Measurements from ENCODE around the gene GPSM1.

Gene GPSM1

GRCh38 chr9:136286359-136286986 is 40.9 kb upstream of the GPSM1 start:
- Mint-ChIP-seq H3K36me3 (no peaks in the 10 kb centered on the region), H3K4me3 (no peak overlapping the region), H3K4me1 (peaks cover 16 to 24% of the 10 kb centered on the region in 2 donors), H3K9me3 (no peaks in the 10 kb centered on the region), H3K27me3 (peaks cover 11 to 12% of the 10 kb centered on the region in 2 donors), H3K27ac (no peak overlapping the region)
- DNase-seq (no peak), ATAC-seq (replicated peaks) (no peak)

GRCh38 chr9:136286987-136287379 is 40.4 kb upstream of the GPSM1 start:
- H3K4me1 Mint-ChIP-seq, result peaks cover 16 to 21% of the 10 kb centered on the region in 2 donors
- H3K36me3 Mint-ChIP-seq, result no peaks in the 10 kb centered on the region
- H3K27ac Mint-ChIP-seq, result no peak overlapping the region
- H3K27me3 Mint-ChIP-seq, result peaks cover 11 to 12% of the 10 kb centered on the region in 2 donors
- H3K4me3 Mint-ChIP-seq, result no peak overlapping the region
- H3K9me3 Mint-ChIP-seq, result no peaks in the 10 kb centered on the region
- no peak for ATAC-seq (replicated peaks)
- no peak for DNase-seq

- no peak overlapping the region for H3K27ac Mint-ChIP-seq
- no peaks in the 10 kb centered on the region for H3K36me3 Mint-ChIP-seq
Measured at GRCh38 chr9:136287960-136288753, 39.2 kb upstream of the GPSM1 start.

GRCh38 chr9:136289651-136290507 is 37.5 kb upstream of the GPSM1 start:
- DNase-seq, result no peak
- H3K27ac Mint-ChIP-seq, result no peak overlapping the region
- no peaks in the 10 kb centered on the region for H3K4me1 Mint-ChIP-seq
- no peak overlapping the region for H3K4me3 Mint-ChIP-seq
- H3K36me3 Mint-ChIP-seq, result no peaks in the 10 kb centered on the region
- H3K9me3 Mint-ChIP-seq, result no peaks in the 10 kb centered on the region
- no peak for ATAC-seq (replicated peaks)
- H3K27me3 Mint-ChIP-seq, result peaks cover 5 to 8% of the 10 kb centered on the region in 2 donors

More at GRCh38 chr9:136287960-136288753, 39.2 kb upstream of the GPSM1 start:
- Mint-ChIP-seq H3K27me3 (peaks cover 11 to 12% of the 10 kb centered on the region in 2 donors), H3K4me1 (peaks cover 7 to 9% of the 10 kb centered on the region in 2 donors), H3K4me3 (no peak overlapping the region), H3K9me3 (no peaks in the 10 kb centered on the region)
- ATAC-seq (replicated peaks) (no peak), DNase-seq (no peak)

- Mint-ChIP-seq H3K27ac (no peak overlapping the region), H3K9me3 (no peaks in the 10 kb centered on the region), H3K4me1 (no peaks in the 10 kb centered on the region), H3K36me3 (no peaks in the 10 kb centered on the region), H3K27me3 (peaks cover 5 to 8% of the 10 kb centered on the region in 2 donors), H3K4me3 (no peak overlapping the region)
- ATAC-seq (replicated peaks) (no peak), DNase-seq (no peak)
Measured at GRCh38 chr9:136290508-136291000, 36.8 kb upstream of the GPSM1 start.

- no peak for ATAC-seq (replicated peaks)
- no peak for DNase-seq
- no peak overlapping the region for H3K4me3 Mint-ChIP-seq
- no peaks in the 10 kb centered on the region for H3K36me3 Mint-ChIP-seq
- H3K27ac Mint-ChIP-seq, result no peak overlapping the region
- no peaks in the 10 kb centered on the region for H3K9me3 Mint-ChIP-seq
- peaks cover 5 to 8% of the 10 kb centered on the region in 2 donors for H3K27me3 Mint-ChIP-seq
- no peaks in the 10 kb centered on the region for H3K4me1 Mint-ChIP-seq
Measured at GRCh38 chr9:136291306-136292025, 35.9 kb upstream of the GPSM1 start.

GRCh38 chr9:136292026-136292538 is 35.3 kb upstream of the GPSM1 start:
- Mint-ChIP-seq H3K4me3 (no peak overlapping the region), H3K27ac (no peak overlapping the region), H3K36me3 (no peaks in the 10 kb centered on the region), H3K9me3 (no peaks in the 10 kb centered on the region), H3K4me1 (peaks cover 0 to 3% of the 10 kb centered on the region in 2 donors), H3K27me3 (peaks cover 5% of the 10 kb centered on the region in 2 donors)
- ATAC-seq (replicated peaks), result no peak
- DNase-seq, result no peak

- DNase-seq (no peak), ATAC-seq (replicated peaks) (no peak)
- Mint-ChIP-seq H3K36me3 (no peaks in the 10 kb centered on the region), H3K4me1 (peaks cover 3 to 5% of the 10 kb centered on the region in 2 donors), H3K4me3 (no peak overlapping the region), H3K27me3 (no peaks in the 10 kb centered on the region), H3K9me3 (no peaks in the 10 kb centered on the region), H3K27ac (no peak overlapping the region)
Measured at GRCh38 chr9:136292591-136293448, 34.5 kb upstream of the GPSM1 start.

- no peaks in the 10 kb centered on the region for H3K27me3 Mint-ChIP-seq
- no peak for DNase-seq
- ATAC-seq (replicated peaks), result no peak
Measured at GRCh38 chr9:136293476-136294077, 33.8 kb upstream of the GPSM1 start.

GRCh38 chr9:136294437-136294836 is 32.9 kb upstream of the GPSM1 start:
- no peaks in the 10 kb centered on the region for H3K36me3 Mint-ChIP-seq
- no peak overlapping the region for H3K4me3 Mint-ChIP-seq
- H3K27ac Mint-ChIP-seq, result no peak overlapping the region
- DNase-seq (no peak), ATAC-seq (replicated peaks) (no peak)
- H3K4me1 Mint-ChIP-seq, result peaks cover 3 to 5% of the 10 kb centered on the region in 2 donors
- no peaks in the 10 kb centered on the region for H3K27me3 Mint-ChIP-seq
- H3K9me3 Mint-ChIP-seq, result no peaks in the 10 kb centered on the region

More at GRCh38 chr9:136293476-136294077, 33.8 kb upstream of the GPSM1 start:
- Mint-ChIP-seq H3K27ac (no peak overlapping the region), H3K36me3 (no peaks in the 10 kb centered on the region), H3K4me3 (no peak overlapping the region), H3K9me3 (no peaks in the 10 kb centered on the region), H3K4me1 (peaks cover 3 to 5% of the 10 kb centered on the region in 2 donors)

- Mint-ChIP-seq H3K4me1 (peaks cover 3 to 5% of the 10 kb centered on the region in 2 donors), H3K27me3 (no peaks in the 10 kb centered on the region), H3K36me3 (no peaks in the 10 kb centered on the region), H3K27ac (no peak overlapping the region), H3K9me3 (no peaks in the 10 kb centered on the region), H3K4me3 (no peak overlapping the region)
- DNase-seq, result no peak
- ATAC-seq (replicated peaks), result no peak
Measured at GRCh38 chr9:136295055-136295454, 32.3 kb upstream of the GPSM1 start.

GRCh38 chr9:136295542-136296433 is 31.6 kb upstream of the GPSM1 start:
- Mint-ChIP-seq H3K27me3 (no peaks in the 10 kb centered on the region), H3K27ac (no peak overlapping the region)
- no peak for ATAC-seq (replicated peaks)

More at GRCh38 chr9:136295542-136296433, 31.6 kb upstream of the GPSM1 start:
- DNase-seq, result no peak
- Mint-ChIP-seq H3K36me3 (no peaks in the 10 kb centered on the region), H3K9me3 (no peaks in the 10 kb centered on the region), H3K4me1 (peaks cover 3 to 5% of the 10 kb centered on the region in 2 donors), H3K4me3 (no peak overlapping the region)
